Pancreas (tissue), 10 donors: ENCODE results near the gene GP1BB. TPM values are rescaled to one million over a fixed set of nuclear protein-coding genes. Genes with fewer than 3 reads are reported as not detected.
"Not testable (repeated sequence)": the region's sequence is repeated elsewhere in the genome, so short reads cannot be mapped to it uniquely, and the experiment has no call there.

ENCODE experiments used
- ATAC-seq, 4 donors: fragments of 200-7000 bp; cut with Tn5 transposase; one replicate each; pipeline versions ENCODE4 v1.8.0 to v1.9.1; 2020; ENCODE audit warnings: mild to moderate bottlenecking in 4 of 4, moderate library complexity in 4 of 4
- DNase-seq, 6 donors: peaks; one replicate each; pipeline ENCODE4 v3.0.0-alpha.2; 2020
- FAIRE-seq: peaks from 2 replicates; lab custom pipeline; 2012; peaks lifted over from hg19 to GRCh38; lab: Jason Lieb, UNC
- H3K27ac ChIP-seq, 4 donors: fragments of 200-600 bp; sonication (generic); 1 replicate in 3 of 4; 2 replicates in 1 of 4; pipeline versions ENCODE4 v1.5.0 to v1.8.0; 2020
- H3K27me3 ChIP-seq, 4 donors: fragments of 200-600 bp; one replicate each; pipeline ENCODE4 v1.8.0; 2021
- H3K36me3 ChIP-seq, 3 donors: fragments of 200-600 bp; sonication (generic) in 1 of 3; one replicate each; pipeline versions ENCODE4 v1.5.0 to v1.8.0; 2020 to 2021
- H3K4me1 ChIP-seq, 3 donors: fragments of 200-600 bp; one replicate each; pipeline ENCODE4 v1.8.0; 2021
- H3K4me3 ChIP-seq, 4 donors: fragments of 200-600 bp; sonication (generic) in 2 of 4; one replicate each; pipeline versions ENCODE4 v1.5.0 to v1.8.0; 2020 to 2021
- H3K9me3 ChIP-seq, 4 donors: fragments of 200-600 bp; one replicate each; pipeline ENCODE4 v1.8.0; 2021
- CTCF ChIP-seq, 4 donors: fragments of 200-600 bp; sonication (generic) in 3 of 4; IDR thresholded peaks; one replicate each; pipeline versions ENCODE4 v1.5.0 to v1.8.0; 2021; ENCODE audit warnings: antibody characterized with exemption in 4 of 4
- WGBS, 2 donors: extraction: QIAGEN DNeasy Blood & Tissue Kit; methylation state at CpG; one replicate each; pipeline ENCODE4 v1.1.7; 2013; 5-methylcytosine and 5-hydroxymethylcytosine counted together
- intact Hi-C, 3 donors: fragments of 100-400 bp; cut with DNase I; formaldehyde crosslinking; loops; one replicate each; pipeline versions ENCODE4 v1.11.1 to v1.14.2; 2022
- polyA plus RNA-seq, 2 donors: library from polyadenylated mRNA; stranded (reverse); fragments of 200-250 nt; gene quantifications; one replicate each; pipeline ENCODE4 v1.2.3, GENCODE V29; 2013
- total RNA-seq, 6 donors: library from RNA; stranded (reverse); fragmentation: NEBNext Ultra II Directional in 4 of 6; extraction: Animal tissue kit (Norgen Biotek cat#: 25700) in 4 of 6; gene quantifications; one replicate each; pipeline versions ENCODE4 v1.2.1 to v1.2.4, GENCODE V29; 2021 to 2023
- donor health status: healthy with polysubstance abuse.
- donor health status: DM: no; HTN: no; CAD: no; lungs with moderate emphysema.
- donor health status: DM: no; HTN: no; CAD: no.
- donor health status: control.
- donor health status: control.
- donor health status: Bipolar disorder and iron deficiency.
- donor health status: DM: yes; HTN: yes; CAD: no.
- donor health status: DM: no; HTN: no; CAD: no.
- donor health status: DM: no; HTN: no; CAD: no.
- donor health status: DM: yes; HTN: yes; CAD: no.

GP1BB gene
- total and polyA plus RNA-seq, 8 donors, result 1.2 to 21.2 (median 1.5) TPM; not detected in 2

DNA sequence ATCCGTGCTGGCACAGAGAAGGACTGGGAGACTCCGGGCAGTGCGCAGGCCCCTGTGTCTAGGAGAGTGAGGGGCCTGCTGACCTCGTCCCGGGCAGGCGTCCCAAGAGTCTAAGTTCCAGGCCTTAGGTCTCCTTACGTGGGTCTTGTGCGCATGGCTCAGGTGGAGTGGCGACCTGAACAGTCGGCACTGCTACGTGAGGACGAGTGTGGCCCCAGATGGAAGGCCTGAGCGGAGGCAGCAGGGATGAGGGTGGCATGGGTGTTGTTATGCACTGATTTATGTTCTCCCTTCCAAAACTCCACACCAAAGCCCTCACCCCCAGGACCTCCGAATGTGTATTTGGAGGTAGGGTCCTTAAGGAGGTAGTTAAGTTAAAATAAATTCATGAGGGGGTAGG is 29.8 kb upstream of the GP1BB start:
- WGBS, 2 donors, result 87 to 90% methylated on average over 14 of the region's 14 CpGs
- DNase-seq, result no peak
- intact Hi-C loops, result no loop called here

DNA sequence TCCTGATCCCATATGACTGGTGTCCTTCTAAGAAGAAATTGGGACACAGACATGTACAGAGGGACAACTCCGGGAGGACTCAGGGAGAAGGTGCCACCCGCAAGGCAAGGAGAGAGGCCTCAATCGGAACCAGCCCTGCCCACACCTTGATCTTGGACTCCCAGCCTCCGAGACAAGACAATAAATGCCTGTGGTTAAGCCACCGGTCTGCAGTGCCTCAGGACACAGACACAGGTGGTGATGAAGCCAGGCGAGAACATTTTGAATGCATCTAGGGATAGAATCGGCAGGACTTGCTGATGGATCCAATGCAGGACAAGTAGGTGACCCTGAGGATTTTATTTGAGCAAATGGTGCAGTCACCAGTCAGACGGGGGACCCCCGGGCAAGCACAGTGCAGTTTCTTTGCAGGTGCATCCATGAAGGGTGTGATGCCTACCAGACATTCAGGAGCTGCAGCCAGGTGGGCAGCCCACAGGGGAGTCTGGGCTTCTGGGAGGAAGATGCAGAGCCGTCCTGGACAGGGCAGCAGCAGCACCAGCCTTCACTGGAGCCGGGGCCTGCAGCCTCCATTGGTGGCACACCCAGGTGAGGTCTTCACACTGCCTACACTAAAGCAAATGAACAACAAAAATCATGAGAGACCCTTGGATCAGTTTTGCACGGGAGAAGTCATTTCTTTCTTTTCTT is 29.2 kb upstream of the GP1BB start:
- intact Hi-C loops, result no loop called here
- ATAC-seq, result no peak

More for the DNA sequence above, 29.8 kb upstream of the GP1BB start:
- H3K27ac ChIP-seq, result no peak overlapping the region
- ATAC-seq (no peak), FAIRE-seq (no peak)
- H3K36me3 ChIP-seq, result no peaks in the 10 kb centered on the region
- no peaks in the 10 kb centered on the region for H3K4me1 ChIP-seq
- H3K4me3 ChIP-seq, result no peak overlapping the region
- TF ChIP-seq CTCF (IDR thresholded peaks at IDR 0.05), result no peak
- no peaks in the 10 kb centered on the region for H3K27me3 ChIP-seq
- no peaks in the 10 kb centered on the region for H3K9me3 ChIP-seq

DNA sequence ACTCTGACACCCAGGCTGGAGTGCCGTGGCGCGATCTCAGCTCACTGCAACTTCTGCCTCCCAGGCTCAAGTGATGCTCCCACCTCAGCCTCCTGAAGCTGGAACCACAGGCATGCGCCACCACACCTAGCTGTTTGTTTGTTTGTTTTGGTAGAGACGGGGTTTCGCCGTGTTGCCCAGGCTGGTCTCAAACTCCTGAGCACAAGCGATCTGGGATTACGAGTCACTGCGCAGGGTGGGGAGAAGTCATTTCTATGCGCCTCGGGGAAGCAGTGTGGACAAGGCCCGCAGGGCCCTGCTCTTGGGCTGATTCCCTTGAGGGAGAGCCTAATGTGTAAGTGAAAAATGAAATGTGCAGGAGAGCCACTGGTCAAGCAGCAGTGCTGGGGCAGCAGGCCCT is 28.6 kb upstream of the GP1BB start:
- no peaks in the 10 kb centered on the region for H3K27me3 ChIP-seq
- no peaks in the 10 kb centered on the region for H3K36me3 ChIP-seq
- intact Hi-C loops, result no loop called here
- WGBS, 2 donors, result 87 to 90% methylated on average over 13 of the region's 13 CpGs
- no peaks in the 10 kb centered on the region for H3K4me1 ChIP-seq
- no peaks in the 10 kb centered on the region for H3K9me3 ChIP-seq
- no peak overlapping the region for H3K27ac ChIP-seq
- no peak for DNase-seq
- H3K4me3 ChIP-seq, result no peak overlapping the region
- ATAC-seq, result no peak
- no peak for FAIRE-seq
- no peak for TF ChIP-seq CTCF (IDR thresholded peaks at IDR 0.05)

More for the DNA sequence above, 29.2 kb upstream of the GP1BB start:
- no peak for TF ChIP-seq CTCF (IDR thresholded peaks at IDR 0.05)
- no peaks in the 10 kb centered on the region for H3K36me3 ChIP-seq
- 78 to 86% methylated on average over 12 of the region's 12 CpGs for WGBS, 2 donors
- no peaks in the 10 kb centered on the region for H3K4me1 ChIP-seq
- no peak overlapping the region for H3K27ac ChIP-seq
- FAIRE-seq (no peak), DNase-seq (no peak)
- no peaks in the 10 kb centered on the region for H3K9me3 ChIP-seq
- no peaks in the 10 kb centered on the region for H3K27me3 ChIP-seq
- no peak overlapping the region for H3K4me3 ChIP-seq

DNA sequence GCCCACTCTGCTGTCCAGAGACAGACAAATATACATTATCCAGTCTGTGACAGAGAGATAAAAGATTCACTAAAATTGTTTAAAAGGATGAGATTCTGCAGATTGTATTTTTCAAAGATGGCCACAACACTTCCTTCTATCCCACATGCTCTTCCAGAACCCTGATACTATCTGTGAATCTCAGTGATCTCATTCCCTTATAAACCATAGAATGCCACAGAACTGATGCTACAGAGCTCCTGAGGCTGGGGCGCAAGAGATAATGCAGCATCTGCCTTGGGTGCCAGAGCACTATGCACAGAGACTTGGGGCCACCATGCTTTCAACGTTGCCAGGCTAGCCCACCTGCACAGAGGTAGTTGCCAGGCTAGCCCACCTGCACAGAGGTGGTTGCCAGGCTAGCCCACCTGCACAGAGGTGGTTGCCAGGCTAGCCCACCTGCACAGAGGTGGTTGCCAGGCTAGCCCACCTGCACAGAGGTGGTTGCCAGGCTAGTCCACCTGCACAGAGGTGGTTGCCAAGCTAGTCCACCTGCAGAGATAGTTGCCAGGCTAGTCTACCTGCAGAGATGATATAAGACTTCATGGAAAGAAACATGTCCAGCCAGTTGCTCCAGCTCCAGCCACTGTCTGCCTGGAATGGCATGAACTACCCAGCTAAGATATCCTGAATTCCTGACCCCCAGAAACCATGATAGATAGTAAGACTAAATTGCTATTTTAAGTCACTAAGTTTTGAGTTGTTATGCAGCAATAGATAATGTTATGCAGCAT is 26.6 kb upstream of the GP1BB start:
- TF ChIP-seq CTCF (IDR thresholded peaks at IDR 0.05), result no peak
- H3K4me1 ChIP-seq, result no peaks in the 10 kb centered on the region
- no peaks in the 10 kb centered on the region for H3K9me3 ChIP-seq
- no peaks in the 10 kb centered on the region for H3K27me3 ChIP-seq
- FAIRE-seq (no peak), ATAC-seq (no peak), DNase-seq (no peak)
- WGBS, 2 donors, result 77 to 86% methylated on average over 2 of the region's 2 CpGs
- H3K4me3 ChIP-seq, result no peak overlapping the region
- intact Hi-C loops, result no loop called here
- no peaks in the 10 kb centered on the region for H3K36me3 ChIP-seq
- H3K27ac ChIP-seq, result no peak overlapping the region

- DNase-seq, H3K27ac ChIP-seq, ATAC-seq, intact Hi-C loops, H3K4me3 ChIP-seq, H3K36me3 ChIP-seq, H3K9me3 ChIP-seq, H3K4me1 ChIP-seq, FAIRE-seq, H3K27me3 ChIP-seq: not testable (repeated sequence)
- 70 to 90% methylated on average over 1 of the region's 1 CpG for WGBS, 2 donors
These were observed 25.5 kb upstream of the GP1BB start for GRCh38 chr22:19697871-19698270.
